SK-N-SH (cell line): ENCODE measurements around the gene GFOD2. TPM values are rescaled to one million over a fixed set of nuclear protein-coding genes. Genes with fewer than 3 reads are reported as not detected.

ENCODE experiments used
- CTCF ChIA-PET: fragments of 300-600, 350-600 bp; formaldehyde crosslinking; extraction: SDS; loops from one replicate; lab custom pipeline; 2021; lab: Yijun Ruan, JAX
- POLR2A ChIA-PET: fragments of 350-600 bp; sonication (Branson Sonifier 250); formaldehyde crosslinking; extraction: SDS; loops from one replicate; lab custom pipeline; 2020; ENCODE audit warnings: antibody characterized with exemption, inconsistent platforms; lab: Yijun Ruan, JAX
- DNase-seq: peaks from one replicate; pipeline ENCODE4 v3.0.0; 2012
- H2AFZ ChIP-seq: fragments of 200-600 bp; sonication (generic); 2 replicates; pipeline ENCODE4 v1.8.1; 2016; ENCODE audit warnings: antibody characterized with exemption, mild to moderate bottlenecking, low read depth
- H3F3A ChIP-seq: fragments of 200-600 bp; sonication (generic); replicated peaks from 2 replicates; pipeline ENCODE3; 2016; ENCODE audit warnings: antibody characterized with exemption, mild to moderate bottlenecking; ENCODE audit not compliant: insufficient read depth
- H3K27ac ChIP-seq, 2 experiments: fragments of 200-500 bp in 1 of 2; fragments of 200-600 bp in 1 of 2; sonication (Bioruptor generic) in 1 of 2; sonication (generic), shearing (Covaris generic) in 1 of 2; 2 replicates each; pipeline versions ENCODE4 v1.5.1 to v1.6.1; 2014 to 2016; ENCODE audit warnings: low read depth in 2 of 2, inconsistent platforms in 1 of 2, low read length in 1 of 2, mild to moderate bottlenecking in 1 of 2, mixed read lengths in 1 of 2
- H3K27me3 ChIP-seq: fragments of 200-600 bp; sonication (generic), shearing (Covaris generic); 2 replicates; pipeline ENCODE4 v1.6.1; 2016; ENCODE audit warnings: mixed run types; ENCODE audit not compliant: insufficient read depth
- H3K36me3 ChIP-seq, 2 experiments: fragments of 200-500 bp in 1 of 2; fragments of 200-600 bp in 1 of 2; sonication (Bioruptor generic) in 1 of 2; sonication (generic) in 1 of 2; replicated peaks in 1 of 2; 2 replicates each; pipeline versions ENCODE3 to v1.5.1; 2014 to 2016; ENCODE audit warnings: low read length in 1 of 2, mild to moderate bottlenecking in 1 of 2; ENCODE audit not compliant: insufficient read depth in 2 of 2, control insufficient read depth in 1 of 2
- H3K4me1 ChIP-seq, 2 experiments: fragments of 200-500 bp in 1 of 2; fragments of 200-600 bp in 1 of 2; sonication (Bioruptor generic) in 1 of 2; sonication (generic), shearing (Covaris generic) in 1 of 2; 2 replicates each; pipeline versions ENCODE4 v1.5.1 to v1.6.1; 2014 to 2016; ENCODE audit warnings: low read depth in 1 of 2, low read length in 1 of 2, mixed run types in 1 of 2; ENCODE audit not compliant: insufficient read depth in 2 of 2, control insufficient read depth in 1 of 2
- H3K4me2 ChIP-seq: fragments of 200-600 bp; sonication (generic), shearing (Covaris generic); 2 replicates; pipeline ENCODE4 v1.6.1; 2017; ENCODE audit warnings: mixed run types
- H3K4me3 ChIP-seq, 2 experiments: fragments of 200-500 bp in 1 of 2; fragments of 200-600 bp in 1 of 2; sonication (Bioruptor generic) in 1 of 2; sonication (generic), shearing (Covaris generic) in 1 of 2; 2 replicates each; pipeline versions ENCODE4 v1.5.1 to v1.8.1; 2014 to 2016; ENCODE audit warnings: low read depth in 2 of 2, inconsistent platforms in 1 of 2, low read length in 1 of 2, mild to moderate bottlenecking in 1 of 2, mixed read lengths in 1 of 2, moderate library complexity in 1 of 2
- H3K79me2 ChIP-seq: fragments of 200-600 bp; sonication (generic); 2 replicates; pipeline ENCODE4 v1.8.1; 2017; ENCODE audit warnings: mild to moderate bottlenecking; ENCODE audit not compliant: insufficient read depth
- H3K9ac ChIP-seq: fragments of 200-600 bp; sonication (generic); 2 replicates; pipeline ENCODE4 v1.6.1; 2017; ENCODE audit warnings: mixed run types
- H3K9me2 ChIP-seq: fragments of 200-600 bp; sonication (generic); 2 replicates; pipeline ENCODE4 v1.6.1; 2017; ENCODE audit warnings: mixed run types
- H3K9me3 ChIP-seq: fragments of 200-600 bp; sonication (generic); 2 replicates; pipeline ENCODE4 v1.6.1; 2017; ENCODE audit warnings: mixed run types, mild to moderate bottlenecking, moderate library complexity
- H4K20me1 ChIP-seq: fragments of 200-600 bp; sonication (generic); 2 replicates; pipeline ENCODE4 v1.6.1; 2017; ENCODE audit warnings: mild to moderate bottlenecking, mixed run types; ENCODE audit not compliant: insufficient read depth
- CHD2 ChIP-seq: fragments of 150-350 bp; IDR thresholded peaks from 2 replicates; pipeline ENCODE4 v1.6.1; 2018; ENCODE audit warnings: low read length; ENCODE audit not compliant: partially characterized antibody
- EP300 ChIP-seq, 2 experiments: IDR thresholded peaks; 2 replicates each; pipeline versions ENCODE4 v1.4.0 to v1.6.1; 2012; ENCODE audit warnings: borderline replicate concordance in 1 of 2, low read depth in 1 of 2, low read length in 1 of 2
- EZH2phosphoT487 ChIP-seq: fragments of 200-600 bp; sonication (generic); IDR thresholded peaks from 2 replicates; pipeline ENCODE4 v1.6.1; 2017; ENCODE audit warnings: low read depth, mixed run types, mild to moderate bottlenecking, antibody characterized with exemption, moderate library complexity, borderline replicate concordance
- FOXM1 ChIP-seq: IDR thresholded peaks from 2 replicates; pipeline ENCODE4 v1.4.0; 2012; ENCODE audit warnings: low read depth, mild to moderate bottlenecking
- GATA2 ChIP-seq: sonication (generic); formaldehyde crosslinking; IDR thresholded peaks from 2 replicates; pipeline ENCODE4 v1.5.0; 2020; ENCODE audit warnings: mild to moderate bottlenecking, missing genetic modification reagents
- IRF3 ChIP-seq: fragments of 150-350 bp; IDR thresholded peaks from 2 replicates; pipeline ENCODE4 v1.6.1; 2016; ENCODE audit warnings: mild to moderate bottlenecking, low read depth, low read length
- MAX ChIP-seq: IDR thresholded peaks from 2 replicates; pipeline ENCODE4 v1.4.0; 2012; ENCODE audit warnings: low read depth
- MEF2A ChIP-seq: IDR thresholded peaks from 2 replicates; pipeline ENCODE4 v1.4.0; 2012; ENCODE audit warnings: low read depth, borderline replicate concordance
- NRF1 ChIP-seq: IDR thresholded peaks from 2 replicates; pipeline ENCODE4 v1.6.1; 2012; ENCODE audit warnings: low read depth, mild to moderate bottlenecking, low read length
- POLR2AphosphoS5 ChIP-seq: IDR thresholded peaks from 2 replicates; pipeline ENCODE4 v1.6.1; 2012; ENCODE audit warnings: low read depth, low read length
- RAD21 ChIP-seq: IDR thresholded peaks from 2 replicates; pipeline ENCODE4 v1.6.1; 2012; ENCODE audit warnings: mild to moderate bottlenecking, low read length
- RCOR1 ChIP-seq: fragments of 150-350 bp; IDR thresholded peaks from 2 replicates; pipeline ENCODE4 v1.6.1; 2017; ENCODE audit warnings: antibody characterized with exemption, low read length
- REST ChIP-seq: IDR thresholded peaks from 2 replicates; pipeline ENCODE4 v1.6.1; 2012; ENCODE audit warnings: mild to moderate bottlenecking, low read depth, low read length, moderate library complexity
- SMC3 ChIP-seq: IDR thresholded peaks from 2 replicates; pipeline ENCODE4 v1.6.1; 2012; ENCODE audit warnings: low read depth, low read length, improper control_type of control experiment
- TAF1 ChIP-seq: IDR thresholded peaks from 2 replicates; pipeline ENCODE4 v1.6.1; 2012; ENCODE audit warnings: low read depth, mild to moderate bottlenecking, low read length, moderate library complexity, borderline replicate concordance
- TCF12 ChIP-seq: IDR thresholded peaks from 2 replicates; pipeline ENCODE4 v1.4.0; 2012
- TEAD4 ChIP-seq: IDR thresholded peaks from 2 replicates; pipeline ENCODE4 v1.4.0; 2012; ENCODE audit warnings: mild to moderate bottlenecking, borderline replicate concordance; ENCODE audit not compliant: insufficient read depth
- whole genome bisulfite sequencing: methylation state at CpG from one replicate; pipeline ENCODE4 v1.1.6; 2017; ENCODE audit warnings: low lambda C conversion rate; 5-methylcytosine and 5-hydroxymethylcytosine counted together
- polyA plus RNA-seq, 3 experiments: library from polyadenylated mRNA; depleted of rRNA; stranded (reverse); fragments of >200 nt; gene quantifications; 2 replicates each; pipeline ENCODE4 v1.2.3, GENCODE V29; 2012
- TF ChIP-seq, protein P1 (sequence below): fragments of 200-600 bp; sonication (generic); IDR thresholded peaks from 2 replicates; pipeline ENCODE4 v1.6.1; 2017; ENCODE audit warnings: antibody characterized with exemption, mild to moderate bottlenecking, moderate library complexity
- TF ChIP-seq, protein P2 (sequence below): IDR thresholded peaks from 2 replicates; pipeline ENCODE4 v1.4.0; 2012; ENCODE audit warnings: low read depth, borderline replicate concordance
- TF ChIP-seq, protein P3 (sequence below): fragments of 150-350 bp; IDR thresholded peaks from 2 replicates; pipeline ENCODE4 v1.6.1; 2017; ENCODE audit warnings: antibody characterized with exemption, low read length, low read depth, borderline replicate concordance

Gene GFOD2
- polyA plus RNA-seq, 1 of the 3 experiments (the other 2 are of a cell fraction) = 19.0 TPM

DNA sequence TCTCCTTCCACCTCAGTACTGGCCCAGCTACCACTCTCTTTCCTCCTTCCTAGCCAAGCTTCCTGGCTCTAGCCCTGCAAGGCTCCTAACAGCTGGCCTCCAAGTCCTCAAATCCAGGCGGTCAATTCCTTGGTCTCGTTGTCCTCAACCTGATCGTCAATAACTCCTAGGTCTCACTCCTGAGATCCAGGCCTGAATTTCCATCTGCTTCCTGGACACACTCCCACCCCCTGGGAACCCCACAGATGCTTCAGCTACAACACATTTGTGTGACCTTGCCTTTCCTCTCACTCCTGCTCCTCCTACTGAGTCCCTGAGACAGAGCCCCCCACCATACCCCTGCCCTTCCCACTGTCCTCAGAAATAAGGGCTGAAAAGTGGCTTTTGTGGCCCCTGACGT is 54.9 kb downstream of the GFOD2 start:
- H3F3A ChIP-seq = peaks cover 24% of the 10 kb centered on the region
- no peaks in the 10 kb centered on the region for H3K9me3 ChIP-seq
- CTCF ChIA-PET = interaction anchor here (1.0 to 18.3 kb wide), 9 partner anchors 9 to 377 kb away, joined by 3 to 246 read pairs (median 4); partner anchors contain the start of genes ATP6V0D1 and CTCF
- H3K9me2 ChIP-seq = no peaks in the 10 kb centered on the region
- peaks cover 0 to 13% of the 10 kb centered on the region in 2 experiments for H3K36me3 ChIP-seq
- no peaks in the 10 kb centered on the region for H3K27me3 ChIP-seq
- POLR2A ChIA-PET = no interaction called here
- H3K4me3 ChIP-seq = no peak overlapping the region
- H3K27ac ChIP-seq = no peak overlapping the region
- no peak overlapping the region for H3K9ac ChIP-seq
- TF ChIP-seq CHD2 (no peak), TAF1 (no peak), RCOR1 (no peak), MEF2A (no peak), NRF1 (no peak), TEAD4 (no peak), POLR2AphosphoS5 (no peak), GATA2 (CRISPR knock-in tag) (no peak), RAD21 (no peak), SMC3 (no peak), EZH2phosphoT487 (no peak), REST (no peak), FOXM1 (no peak), EP300 (IDR thresholded peaks at IDR 0.05; ENCODE audit: borderline replicate concordance in 1 of 2, low read depth in 1 of 2, low read length in 1 of 2) (no peak), TCF12 (no peak), IRF3 (no peak), MAX (no peak)
- TF ChIP-seq, protein P1, sequence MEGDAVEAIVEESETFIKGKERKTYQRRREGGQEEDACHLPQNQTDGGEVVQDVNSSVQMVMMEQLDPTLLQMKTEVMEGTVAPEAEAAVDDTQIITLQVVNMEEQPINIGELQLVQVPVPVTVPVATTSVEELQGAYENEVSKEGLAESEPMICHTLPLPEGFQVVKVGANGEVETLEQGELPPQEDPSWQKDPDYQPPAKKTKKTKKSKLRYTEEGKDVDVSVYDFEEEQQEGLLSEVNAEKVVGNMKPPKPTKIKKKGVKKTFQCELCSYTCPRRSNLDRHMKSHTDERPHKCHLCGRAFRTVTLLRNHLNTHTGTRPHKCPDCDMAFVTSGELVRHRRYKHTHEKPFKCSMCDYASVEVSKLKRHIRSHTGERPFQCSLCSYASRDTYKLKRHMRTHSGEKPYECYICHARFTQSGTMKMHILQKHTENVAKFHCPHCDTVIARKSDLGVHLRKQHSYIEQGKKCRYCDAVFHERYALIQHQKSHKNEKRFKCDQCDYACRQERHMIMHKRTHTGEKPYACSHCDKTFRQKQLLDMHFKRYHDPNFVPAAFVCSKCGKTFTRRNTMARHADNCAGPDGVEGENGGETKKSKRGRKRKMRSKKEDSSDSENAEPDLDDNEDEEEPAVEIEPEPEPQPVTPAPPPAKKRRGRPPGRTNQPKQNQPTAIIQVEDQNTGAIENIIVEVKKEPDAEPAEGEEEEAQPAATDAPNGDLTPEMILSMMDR = no peak
- TF ChIP-seq, protein P2, sequence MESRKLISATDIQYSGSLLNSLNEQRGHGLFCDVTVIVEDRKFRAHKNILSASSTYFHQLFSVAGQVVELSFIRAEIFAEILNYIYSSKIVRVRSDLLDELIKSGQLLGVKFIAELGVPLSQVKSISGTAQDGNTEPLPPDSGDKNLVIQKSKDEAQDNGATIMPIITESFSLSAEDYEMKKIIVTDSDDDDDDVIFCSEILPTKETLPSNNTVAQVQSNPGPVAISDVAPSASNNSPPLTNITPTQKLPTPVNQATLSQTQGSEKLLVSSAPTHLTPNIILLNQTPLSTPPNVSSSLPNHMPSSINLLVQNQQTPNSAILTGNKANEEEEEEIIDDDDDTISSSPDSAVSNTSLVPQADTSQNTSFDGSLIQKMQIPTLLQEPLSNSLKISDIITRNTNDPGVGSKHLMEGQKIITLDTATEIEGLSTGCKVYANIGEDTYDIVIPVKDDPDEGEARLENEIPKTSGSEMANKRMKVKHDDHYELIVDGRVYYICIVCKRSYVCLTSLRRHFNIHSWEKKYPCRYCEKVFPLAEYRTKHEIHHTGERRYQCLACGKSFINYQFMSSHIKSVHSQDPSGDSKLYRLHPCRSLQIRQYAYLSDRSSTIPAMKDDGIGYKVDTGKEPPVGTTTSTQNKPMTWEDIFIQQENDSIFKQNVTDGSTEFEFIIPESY = no peak
- TF ChIP-seq, protein P3, sequence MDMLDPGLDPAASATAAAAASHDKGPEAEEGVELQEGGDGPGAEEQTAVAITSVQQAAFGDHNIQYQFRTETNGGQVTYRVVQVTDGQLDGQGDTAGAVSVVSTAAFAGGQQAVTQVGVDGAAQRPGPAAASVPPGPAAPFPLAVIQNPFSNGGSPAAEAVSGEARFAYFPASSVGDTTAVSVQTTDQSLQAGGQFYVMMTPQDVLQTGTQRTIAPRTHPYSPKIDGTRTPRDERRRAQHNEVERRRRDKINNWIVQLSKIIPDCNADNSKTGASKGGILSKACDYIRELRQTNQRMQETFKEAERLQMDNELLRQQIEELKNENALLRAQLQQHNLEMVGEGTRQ = no peak
- no peak overlapping the region for H2AFZ ChIP-seq
- H3K79me2 ChIP-seq = peaks cover 10% of the 10 kb centered on the region
- no peak overlapping the region for H3K4me2 ChIP-seq
- peaks cover 10 to 37% of the 10 kb centered on the region in 2 experiments; a peak in 2 of 4 replicates for H3K4me1 ChIP-seq
- H4K20me1 ChIP-seq = no peaks in the 10 kb centered on the region
- WGBS = 90% methylated on average over 4 of the region's 4 CpGs
- no peak for DNase-seq
